NCI-H2227 (cell line): ENCODE measurements around the gene GNG7.
"Not testable (repeated sequence)": the region's sequence is repeated elsewhere in the genome, so short reads cannot be mapped to it uniquely, and the experiment has no call there.

ENCODE experiments used
- DNase-seq: peaks from one replicate; lab custom pipeline; 2025; ENCODE audit not compliant: unreplicated experiment; lab: John Stamatoyannopoulos, UW

The GNG7 gene

GRCh38 chr19:2476451-2477140 lies 225.9 kb downstream of the GNG7 start:
- DNase-seq, result peak; percentile 27

GRCh38 chr19:2475702-2476450 lies 226.6 kb downstream of the GNG7 start, which contains the start of gene GADD45B:
TSS of gene GADD45B (plus strand) at chr19:2476127. CDS start at chr19:2476359, 232 bp downstream.
- DNase-seq, result peak; percentile 96

GRCh38 chr19:2475018-2475701 lies 227.3 kb downstream of the GNG7 start:
- DNase-seq, result no peak

GRCh38 chr19:2474232-2475017 lies 228.1 kb downstream of the GNG7 start:
- DNase-seq, result peak; percentile 88

DNA sequence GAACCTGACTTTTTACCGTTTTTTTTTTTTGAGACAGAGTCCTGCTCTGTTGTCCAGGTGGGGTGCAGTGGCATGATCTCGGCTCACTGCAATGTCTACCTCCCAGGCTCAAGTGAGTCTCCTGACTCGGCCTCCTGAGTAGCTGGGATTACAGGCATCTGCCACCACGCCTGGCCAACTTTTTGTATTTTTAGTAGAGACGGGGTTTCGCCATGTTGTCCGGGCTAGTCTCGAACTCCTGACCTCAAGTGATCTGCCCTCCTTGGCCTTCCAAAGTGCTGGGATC lies 232.6 kb downstream of the GNG7 start:
- not testable (repeated sequence) for DNase-seq

- no peak for DNase-seq
Measured at GRCh38 chr19:2469102-2469914, 233.2 kb downstream of the GNG7 start.

- DNase-seq, result no peak
Measured at GRCh38 chr19:2468596-2468995, 233.9 kb downstream of the GNG7 start.

- DNase-seq, result no peak
Measured at GRCh38 chr19:2464389-2464788, 238.1 kb downstream of the GNG7 start.

DNA sequence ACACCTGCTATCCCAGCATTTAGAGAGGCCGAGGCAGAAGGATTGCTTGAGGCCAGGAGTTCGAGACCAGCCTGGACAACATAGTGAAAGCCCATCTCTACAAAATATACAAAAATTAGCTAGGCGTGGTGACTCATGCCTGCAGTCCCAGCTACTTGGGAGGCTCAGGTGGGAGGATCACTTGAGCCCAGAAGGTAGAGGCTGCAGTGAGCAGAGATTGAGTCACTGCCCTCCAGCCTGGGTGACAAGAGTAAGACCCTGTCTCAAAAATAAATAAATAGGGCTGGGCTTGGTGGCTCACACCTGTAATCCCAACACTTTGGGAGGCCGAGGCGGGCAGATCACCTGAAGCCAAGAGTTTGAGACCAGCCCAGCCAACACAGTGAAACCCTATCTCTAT lies 238.8 kb downstream of the GNG7 start:
- not testable (repeated sequence) for DNase-seq

GRCh38 chr19:2462635-2463421 lies 239.7 kb downstream of the GNG7 start:
- DNase-seq, result peak; percentile 95

DNA sequence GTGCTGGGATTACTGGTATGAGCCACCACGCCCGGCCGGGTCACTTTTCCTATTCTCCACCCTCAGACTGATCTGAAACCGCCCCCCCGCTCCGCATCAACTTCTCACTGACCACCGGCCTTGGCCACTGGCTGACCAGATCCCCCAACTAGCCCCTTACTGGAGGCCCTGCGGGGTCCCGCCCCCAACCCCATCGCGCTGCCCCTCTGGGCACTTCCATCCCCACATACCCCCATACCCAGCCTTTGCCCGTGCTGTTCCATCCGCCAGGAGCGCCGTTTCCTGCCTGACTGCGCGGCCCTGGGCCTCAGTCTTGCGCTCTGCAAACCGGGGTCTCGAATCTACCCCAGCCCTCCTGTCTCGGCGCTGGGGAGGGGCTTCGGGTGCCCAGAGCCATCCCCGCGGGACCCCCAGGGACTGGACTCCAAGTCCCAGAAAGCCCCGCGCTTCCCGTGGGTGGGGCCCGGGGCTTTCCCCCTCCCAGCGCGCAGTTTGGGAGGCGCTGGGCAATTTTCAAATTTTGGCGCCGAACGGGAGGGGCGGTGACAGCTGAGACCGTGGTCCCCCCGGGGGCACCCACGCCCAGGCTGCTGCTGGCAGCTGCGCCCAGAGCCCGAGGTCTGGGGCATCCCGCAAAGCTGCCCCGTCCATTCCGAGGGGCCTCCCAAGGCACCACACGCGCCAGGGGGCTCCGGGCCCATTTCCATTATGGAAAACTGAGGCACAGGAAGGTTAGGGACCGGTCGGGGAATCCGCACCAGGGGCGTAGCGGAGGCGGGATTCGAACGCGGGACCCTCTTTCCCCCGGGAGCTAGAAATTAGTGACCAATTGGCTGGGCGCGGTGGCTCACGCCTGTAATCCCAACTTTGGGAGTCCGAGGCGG lies 240.5 kb downstream of the GNG7 start:
- peak; percentile 89 for DNase-seq
